Mesothelial cell of epicardium (in vitro differentiated cells): ENCODE results near the gene MXD4. TPM values are rescaled to one million over a fixed set of nuclear protein-coding genes. Genes with fewer than 3 reads are reported as not detected.
"Not testable (repeated sequence)": the region's sequence is repeated elsewhere in the genome, so short reads cannot be mapped to it uniquely, and the experiment has no call there.

Experiments used
- DNase-seq, 2 experiments: peaks; one replicate each; pipeline ENCODE4 v3.0.0; 2021; ENCODE audit warnings: low spot score in 2 of 2; ENCODE audit not compliant: unreplicated experiment in 2 of 2
- H3K27ac Mint-ChIP-seq: 2 replicates; pipeline ENCODE4 v1.8.0; 2021; ENCODE audit warnings: mixed read lengths
- H3K27me3 Mint-ChIP-seq: 2 replicates; pipeline ENCODE4 v1.8.0; 2021; ENCODE audit warnings: low read depth, mixed read lengths
- H3K36me3 Mint-ChIP-seq: 2 replicates; pipeline ENCODE4 v1.8.0; 2021; ENCODE audit warnings: mixed read lengths
- H3K4me1 Mint-ChIP-seq: 2 replicates; pipeline ENCODE4 v1.8.0; 2021; ENCODE audit warnings: mixed read lengths
- H3K4me3 Mint-ChIP-seq: 2 replicates; pipeline ENCODE4 v1.8.0; 2021; ENCODE audit warnings: mild to moderate bottlenecking, moderate library complexity, mixed read lengths
- H3K9me3 Mint-ChIP-seq: 2 replicates; pipeline ENCODE4 v1.8.0; 2021; ENCODE audit warnings: mixed read lengths
- CTCF ChIP-seq: fragments of 200-600 bp; sonication (generic); IDR thresholded peaks from one replicate; pipeline ENCODE4 v1.5.0; 2021; ENCODE audit warnings: antibody characterized with exemption; ENCODE audit not compliant: unreplicated experiment
- total RNA-seq: library from RNA; stranded (reverse); gene quantifications from 3 replicates; pipeline ENCODE4 v1.2.1, GENCODE V29; 2021

The MXD4 gene
- total RNA-seq, 1 donor from 2014 or later = 104 TPM

GRCh38 chr4:2281575-2282343 lies 19.9 kb upstream of the MXD4 start:
- Mint-ChIP-seq H3K27me3 (peaks cover 3% of the 10 kb centered on the region), H3K36me3 (no peaks in the 10 kb centered on the region)
- TF ChIP-seq CTCF = no peak

GRCh38 chr4:2280531-2281300 lies 18.8 kb upstream of the MXD4 start:
- H3K4me1 Mint-ChIP-seq = no peaks in the 10 kb centered on the region
- peaks cover 3% of the 10 kb centered on the region for H3K27me3 Mint-ChIP-seq
- no peak overlapping the region for H3K4me3 Mint-ChIP-seq
- no peak overlapping the region for H3K27ac Mint-ChIP-seq
- no peaks in the 10 kb centered on the region for H3K9me3 Mint-ChIP-seq
- no peaks in the 10 kb centered on the region for H3K36me3 Mint-ChIP-seq
- TF ChIP-seq CTCF = no peak
- no peak for DNase-seq

More at GRCh38 chr4:2281575-2282343, 19.9 kb upstream of the MXD4 start:
- no peak for DNase-seq
- no peaks in the 10 kb centered on the region for H3K9me3 Mint-ChIP-seq
- H3K4me1 Mint-ChIP-seq = peaks cover 3% of the 10 kb centered on the region
- no peak overlapping the region for H3K4me3 Mint-ChIP-seq
- no peak overlapping the region for H3K27ac Mint-ChIP-seq

- no peaks in the 10 kb centered on the region for H3K36me3 Mint-ChIP-seq
- no peaks in the 10 kb centered on the region for H3K9me3 Mint-ChIP-seq
- H3K27me3 Mint-ChIP-seq = peaks cover 3% of the 10 kb centered on the region
- no peak overlapping the region for H3K27ac Mint-ChIP-seq
- DNase-seq = no peak
- peaks cover 10% of the 10 kb centered on the region for H3K4me1 Mint-ChIP-seq
- TF ChIP-seq CTCF = no peak
- no peak overlapping the region for H3K4me3 Mint-ChIP-seq
Observed at GRCh38 chr4:2277956-2278355, 16.0 kb upstream of the MXD4 start.

- H3K4me1 Mint-ChIP-seq = peaks cover 10% of the 10 kb centered on the region
- no peaks in the 10 kb centered on the region for H3K27me3 Mint-ChIP-seq
- H3K9me3 Mint-ChIP-seq = no peaks in the 10 kb centered on the region
- H3K4me3 Mint-ChIP-seq = no peak overlapping the region
- TF ChIP-seq CTCF = no peak
- no peak overlapping the region for H3K27ac Mint-ChIP-seq
- H3K36me3 Mint-ChIP-seq = no peaks in the 10 kb centered on the region
- no peak for DNase-seq
Observed at GRCh38 chr4:2276581-2277325, 14.8 kb upstream of the MXD4 start.

- Mint-ChIP-seq H3K4me1 (peaks cover 10% of the 10 kb centered on the region), H3K4me3 (no peak overlapping the region), H3K27ac (no peak overlapping the region), H3K36me3 (no peaks in the 10 kb centered on the region), H3K9me3 (no peaks in the 10 kb centered on the region), H3K27me3 (no peaks in the 10 kb centered on the region)
- no peak for DNase-seq
- no peak for TF ChIP-seq CTCF
Observed at GRCh38 chr4:2275546-2276251, 13.8 kb upstream of the MXD4 start.

- H3K27me3 Mint-ChIP-seq, DNase-seq, H3K4me1 Mint-ChIP-seq, H3K4me3 Mint-ChIP-seq, H3K36me3 Mint-ChIP-seq, H3K27ac Mint-ChIP-seq, H3K9me3 Mint-ChIP-seq: not testable (repeated sequence)
Observed at GRCh38 chr4:2275044-2275397, 13.1 kb upstream of the MXD4 start.
